HepG2 (cell line): ENCODE data around the gene SLC38A3. TPM values are rescaled to one million over a fixed set of nuclear protein-coding genes. Genes with fewer than 3 reads are reported as not detected.

Source experiments
- ATAC-seq: fragments of 200-7000 bp; cut with Tn5 transposase; 3 replicates; pipeline ENCODE4 v1.9.1; 2020; ENCODE audit warnings: mild to moderate bottlenecking, moderate library complexity
- BruUV-seq: library from RNA; stranded (reverse); fragments of 400-500 nt; replicated peaks from 2 replicates; lab custom pipeline; 2021; lab: Mats Ljungman, UMichigan
- CTCF ChIA-PET: fragments of 300-600 bp; formaldehyde crosslinking; extraction: SDS; loops from one replicate; lab custom pipeline; 2021; ENCODE audit warnings: low total read pairs, inconsistent platforms, low intra/inter-chr PET ratio; lab: Yijun Ruan, JAX
- POLR2A ChIA-PET: fragments of 350-600 bp; sonication (Branson Sonifier 250); formaldehyde crosslinking; loops from one replicate; lab custom pipeline; 2020; ENCODE audit warnings: antibody characterized with exemption, inconsistent platforms; lab: Yijun Ruan, JAX
- DNase-seq: peaks from one replicate; pipeline ENCODE4 v3.0.0-alpha.2; 2015; ENCODE audit warnings: low spot score
- FAIRE-seq: peaks from 3 replicates; lab custom pipeline; 2011; peaks lifted over from hg19 to GRCh38; lab: Jason Lieb, UNC
- H2AFZ ChIP-seq: one replicate; pipeline ENCODE4 v1.6.1; 2011; ENCODE audit warnings: low read length, inconsistent platforms
- H3K27ac ChIP-seq: fragments of 300-600 bp; 3 replicates; pipeline ENCODE4 v1.8.0; 2011; ENCODE audit warnings: mixed run types, mild to moderate bottlenecking, mixed read lengths, low read length, inconsistent platforms; ENCODE audit not compliant: insufficient read depth; ENCODE audit errors: extremely low read length
- H3K27me3 ChIP-seq, 2 experiments: fragments of 200-600 bp in 1 of 2; 2 replicates in 1 of 2; 3 replicates in 1 of 2; pipeline versions ENCODE4 v1.6.0 to v1.8.0; 2011; ENCODE audit warnings: low read length in 2 of 2, mild to moderate bottlenecking in 2 of 2, moderate library complexity in 2 of 2, inconsistent platforms in 1 of 2; ENCODE audit not compliant: insufficient read depth in 2 of 2, control insufficient read depth in 1 of 2
- H3K36me3 ChIP-seq, 2 experiments: fragments of 200-600 bp in 1 of 2; replicated peaks in 1 of 2; 2 replicates in 1 of 2; 3 replicates in 1 of 2; pipeline versions ENCODE4 v1.5.1 to v1.8.0; 2011; ENCODE audit warnings: low read length in 2 of 2, inconsistent platforms in 1 of 2; ENCODE audit not compliant: insufficient read depth in 2 of 2, control insufficient read depth in 1 of 2
- H3K4me1 ChIP-seq: 2 replicates; pipeline ENCODE4 v1.5.1; 2012; ENCODE audit warnings: low read length, inconsistent platforms; ENCODE audit not compliant: insufficient read depth
- H3K4me2 ChIP-seq: 2 replicates; pipeline ENCODE4 v1.6.0; 2011; ENCODE audit warnings: low read depth, low read length, inconsistent platforms
- H3K4me3 ChIP-seq, 3 experiments: fragments of 200-600 bp in 1 of 3; sonication (generic), shearing (Covaris generic) in 1 of 3; replicated peaks in 1 of 3; 2 replicates each; pipeline ENCODE4 v1.5.1; 2011 to 2016; ENCODE audit warnings: low read length in 3 of 3, inconsistent platforms in 2 of 3, low read depth in 2 of 3, mild to moderate bottlenecking in 2 of 3, control low read depth in 1 of 3, mixed read lengths in 1 of 3; ENCODE audit not compliant: insufficient read depth in 1 of 3
- H3K79me2 ChIP-seq: one replicate; pipeline ENCODE4 v1.6.1; 2011; ENCODE audit warnings: low read length, inconsistent platforms; ENCODE audit not compliant: insufficient read depth
- H3K9ac ChIP-seq: 2 replicates; pipeline ENCODE4 v1.6.0; 2011; ENCODE audit warnings: mild to moderate bottlenecking, low read depth, low read length, inconsistent platforms; ENCODE audit not compliant: insufficient read depth
- H3K9me3 ChIP-seq: 2 replicates; pipeline ENCODE4 v1.5.1; 2012; ENCODE audit warnings: mild to moderate bottlenecking, low read length
- H4K20me1 ChIP-seq: 2 replicates; pipeline ENCODE4 v1.6.0; 2011; ENCODE audit warnings: inconsistent platforms, mild to moderate bottlenecking, low read length, moderate library complexity; ENCODE audit not compliant: insufficient read depth
- AGO2 ChIP-seq: fragments of 200-400 bp; formaldehyde crosslinking; optimal IDR thresholded peaks from 2 replicates; pipeline ENCODE3; 2017; ENCODE audit warnings: mild to moderate bottlenecking, low read depth, low read length, moderate library complexity
- CCDC6 ChIP-seq: sonication (generic); formaldehyde crosslinking; IDR thresholded peaks from 2 replicates; pipeline ENCODE4 v1.8.1; 2022; ENCODE audit warnings: mild to moderate bottlenecking, missing genetic modification reagents, moderate library complexity
- KLF15 ChIP-seq: sonication (generic); formaldehyde crosslinking; IDR thresholded peaks from 2 replicates; pipeline ENCODE4 v1.8.1; 2023; ENCODE audit warnings: borderline replicate concordance, mild to moderate bottlenecking, inconsistent platforms, missing genetic modification reagents, mixed read lengths
- MATR3 ChIP-seq: sonication (generic); formaldehyde crosslinking; IDR thresholded peaks from 2 replicates; pipeline ENCODE4 v1.4.0; 2020; ENCODE audit warnings: missing genetic modification reagents
- SOX6 ChIP-seq, 2 experiments: fragments of 450-650 bp in 1 of 2; sonication (generic) in 1 of 2; formaldehyde crosslinking in 1 of 2; IDR thresholded peaks; 2 replicates each; pipeline versions ENCODE4 v1.4.0 to v1.6.1; 2017 to 2020; ENCODE audit warnings: antibody characterized with exemption in 1 of 2, mild to moderate bottlenecking in 1 of 2, missing genetic modification reagents in 1 of 2
- TAF15 ChIP-seq: fragments of 200-400 bp; formaldehyde crosslinking; IDR thresholded peaks from one replicate; pipeline ENCODE4 v1.6.1; 2018; ENCODE audit warnings: mild to moderate bottlenecking, low read depth, low read length; ENCODE audit not compliant: poor library complexity, severe bottlenecking
- ZNF567 ChIP-seq: sonication (generic); formaldehyde crosslinking; IDR thresholded peaks from 2 replicates; pipeline ENCODE4 v1.8.1; 2023; ENCODE audit warnings: mild to moderate bottlenecking, missing genetic modification reagents, borderline replicate concordance
- ZNF629 ChIP-seq: sonication (generic); formaldehyde crosslinking; conservative IDR thresholded peaks from 2 replicates; pipeline ENCODE4 v1.5.0; 2020; ENCODE audit warnings: missing genetic modification reagents
- WGBS: methylation state at CpG from one replicate; pipeline ENCODE4 v1.1.6; 2017; ENCODE audit warnings: low lambda C conversion rate; 5-methylcytosine and 5-hydroxymethylcytosine counted together
- in situ Hi-C: cut with HindIII; loops from 2 replicates; pipeline ENCODE4 v1.10.0; 2017; ENCODE audit warnings: low pct_unique_long_range_greater_than_20kb; ENCODE audit not compliant: extremely low pct_ligation_motif_present
- intact Hi-C: fragments of 100-400 bp; cut with micrococcal nuclease; formaldehyde crosslinking; loops from one replicate; pipeline ENCODE4 v1.10.0; 2022; ENCODE audit not compliant: unreplicated experiment
- polyA plus RNA-seq, 8 experiments: library from polyadenylated mRNA; depleted of rRNA in 3 of 8; stranded (reverse) in 7 of 8; unstranded in 1 of 8; fragments of >200 nt; fragmentation: Illumina TruSeq in 4 of 8; extraction: Trizol in 4 of 8; gene quantifications; 2 replicates each; pipeline versions ENCODE4 v1.2.1 to v1.2.3, GENCODE V29; 2011 to 2016; ENCODE audit warnings: low read depth in 4 of 8, missing spikeins in 1 of 8, mixed read lengths in 1 of 8; ENCODE audit not compliant: insufficient read depth in 1 of 8
- total RNA-seq, 5 experiments: library from RNA; depleted of rRNA; stranded (reverse); fragments of >200 nt; fragmentation: Illumina TruSeq; extraction: Trizol; gene quantifications; 2 replicates each; pipeline ENCODE4 v1.2.3, GENCODE V29; 2016; ENCODE audit warnings: low read depth in 1 of 5

The SLC38A3 gene
- total and polyA plus RNA-seq, 2 of the 13 experiments (the other 11 are each of a cell fraction or from before 2014, with no cell fraction given): 29.8 to 164 TPM

DNA sequence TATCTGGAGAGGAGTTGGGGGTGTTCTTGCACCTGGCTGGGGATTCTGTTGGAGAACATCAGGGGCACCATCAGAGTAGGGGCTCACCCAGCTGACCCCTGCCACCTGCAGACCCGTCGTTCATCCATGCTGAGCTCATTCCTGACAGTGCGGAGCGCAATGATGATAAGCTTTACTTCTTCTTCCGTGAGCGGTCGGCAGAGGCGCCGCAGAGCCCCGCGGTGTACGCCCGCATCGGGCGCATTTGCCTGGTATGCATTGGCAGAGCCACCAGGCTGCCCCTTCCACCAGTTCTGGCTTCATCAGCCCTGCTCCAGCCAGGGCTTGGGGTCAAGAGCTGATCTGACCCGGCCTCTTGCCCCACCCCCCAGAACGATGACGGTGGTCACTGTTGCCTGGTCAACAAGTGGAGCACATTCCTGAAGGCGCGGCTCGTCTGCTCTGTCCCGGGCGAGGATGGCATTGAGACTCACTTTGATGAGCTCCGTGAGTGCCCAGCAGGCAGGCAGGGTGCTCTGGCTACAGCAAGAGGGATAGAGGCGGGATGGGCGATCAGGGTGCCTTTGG is 22.5 kb upstream of the SLC38A3 start:
- CTCF ChIA-PET: no interaction called here
- ATAC-seq (no peak), DNase-seq (no peak)
- Histone ChIP-seq H3K79me2 (no peaks in the 10 kb centered on the region), H4K20me1 (no peaks in the 10 kb centered on the region), H3K4me3 (no peak overlapping the region), H3K27me3 (no peaks in the 10 kb centered on the region), H3K36me3 (peaks cover 0 to 7% of the 10 kb centered on the region in 2 experiments; a peak in 2 of 5 replicates), H3K4me1 (peaks cover 19% of the 10 kb centered on the region)
- in situ Hi-C loops (no loop called here), intact Hi-C loops (no loop called here)
- peak; percentile 44 for TF ChIP-seq AGO2
- TF ChIP-seq ZNF567 (CRISPR knock-in tag): no peak
- TF ChIP-seq, all 625 proteins: peak for 1
- Histone ChIP-seq H2AFZ (no peak overlapping the region), H3K27ac (no peak overlapping the region), H3K9ac (no peak overlapping the region), H3K4me2 (no peak overlapping the region), H3K9me3 (no peaks in the 10 kb centered on the region)
- FAIRE-seq: no peak
- WGBS: 87% methylated on average over 16 of the region's 26 CpGs
- no TSS peak for BruUV-seq
- POLR2A ChIA-PET: interaction anchor here (0.9 to 2.2 kb wide), 2 partner anchors 15 to 32 kb away, joined by 3 to 7 read pairs; no protein-coding TSS in a partner anchor

GRCh38 chr3:50183755-50184154 is 21.3 kb upstream of the SLC38A3 start:
- H3K79me2 ChIP-seq: no peaks in the 10 kb centered on the region
- no peak overlapping the region for H3K27ac ChIP-seq
- WGBS: 95% methylated on average over 5 of the region's 6 CpGs
- no peak overlapping the region for H2AFZ ChIP-seq
- no peaks in the 10 kb centered on the region for H3K27me3 ChIP-seq
- H3K4me3 ChIP-seq: no peak overlapping the region
- no TSS peak for BruUV-seq
- H3K9ac ChIP-seq: no peak overlapping the region
- H3K4me2 ChIP-seq: no peak overlapping the region
- ATAC-seq: no peak
- TF ChIP-seq SOX6 (IDR thresholded peaks at IDR 0.05) (no peak), SOX6 (CRISPR knock-in tag; IDR thresholded peaks at IDR 0.05) (no peak), MATR3 (CRISPR knock-in tag) (no peak), KLF15 (CRISPR knock-in tag) (no peak), CCDC6 (no peak), ZNF629 (no peak), TAF15 (no peak)
- H3K4me1 ChIP-seq: peaks cover 19% of the 10 kb centered on the region
- no peaks in the 10 kb centered on the region for H3K9me3 ChIP-seq
- POLR2A ChIA-PET: interaction anchor here (2.2 kb wide), 1 partner anchor 34 kb away, joined by 7 read pairs; no protein-coding TSS in a partner anchor
- no peaks in the 10 kb centered on the region for H4K20me1 ChIP-seq
- in situ Hi-C loops: no loop called here
- H3K36me3 ChIP-seq: peaks cover 0 to 9% of the 10 kb centered on the region in 2 experiments; a peak in 2 of 5 replicates
- intact Hi-C loops: no loop called here
- CTCF ChIA-PET: no interaction called here
- no peak for DNase-seq
- FAIRE-seq: no peak
